Measurements from ENCODE around the gene FAM161A.

Gene FAM161A

GRCh38 chr2:61784643-61785042 lies 69.2 kb downstream of the FAM161A start:
- no peak for DNase-seq (ENCODE audit: low spot score)

- no peak for DNase-seq (ENCODE audit: low spot score)
Measured at GRCh38 chr2:61775956-61776570, 77.8 kb downstream of the FAM161A start.
